ENCODE measurements around the gene RUNX1. TPM values are rescaled to one million over a fixed set of nuclear protein-coding genes. Genes with fewer than 3 reads are reported as not detected.

The RUNX1 gene
- total RNA-seq, 1 donor from 2014 or later: 18.7 TPM

DNA sequence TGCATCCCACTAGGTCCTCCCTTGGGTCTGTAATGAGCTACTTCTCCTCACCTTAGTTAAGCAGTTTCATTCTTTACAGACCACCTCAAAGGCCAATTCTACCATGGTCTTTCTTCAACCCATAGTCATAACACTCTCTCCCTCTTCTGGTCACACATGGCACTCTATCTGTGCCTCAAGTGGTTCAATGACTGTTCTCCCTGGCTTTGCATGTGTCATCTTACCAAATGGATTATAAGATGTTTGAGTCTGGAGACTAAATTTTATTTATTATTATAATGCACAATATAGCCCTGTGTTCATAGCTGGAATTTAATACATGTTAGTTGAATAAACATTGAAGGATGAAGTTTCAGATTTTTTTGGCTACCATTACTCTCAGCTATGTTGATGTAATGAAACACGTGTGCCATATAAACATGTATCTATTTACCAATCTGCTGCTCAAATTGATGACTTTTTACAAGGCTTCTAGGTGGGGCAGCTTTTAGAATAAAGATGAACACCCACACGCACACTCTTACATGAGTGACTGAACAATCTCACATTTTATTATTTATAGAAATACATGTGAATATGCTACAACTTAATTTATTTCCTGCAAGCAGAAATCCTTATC, 102.1 kb downstream of the RUNX1 start:
- TF ChIP-seq, protein P1, sequence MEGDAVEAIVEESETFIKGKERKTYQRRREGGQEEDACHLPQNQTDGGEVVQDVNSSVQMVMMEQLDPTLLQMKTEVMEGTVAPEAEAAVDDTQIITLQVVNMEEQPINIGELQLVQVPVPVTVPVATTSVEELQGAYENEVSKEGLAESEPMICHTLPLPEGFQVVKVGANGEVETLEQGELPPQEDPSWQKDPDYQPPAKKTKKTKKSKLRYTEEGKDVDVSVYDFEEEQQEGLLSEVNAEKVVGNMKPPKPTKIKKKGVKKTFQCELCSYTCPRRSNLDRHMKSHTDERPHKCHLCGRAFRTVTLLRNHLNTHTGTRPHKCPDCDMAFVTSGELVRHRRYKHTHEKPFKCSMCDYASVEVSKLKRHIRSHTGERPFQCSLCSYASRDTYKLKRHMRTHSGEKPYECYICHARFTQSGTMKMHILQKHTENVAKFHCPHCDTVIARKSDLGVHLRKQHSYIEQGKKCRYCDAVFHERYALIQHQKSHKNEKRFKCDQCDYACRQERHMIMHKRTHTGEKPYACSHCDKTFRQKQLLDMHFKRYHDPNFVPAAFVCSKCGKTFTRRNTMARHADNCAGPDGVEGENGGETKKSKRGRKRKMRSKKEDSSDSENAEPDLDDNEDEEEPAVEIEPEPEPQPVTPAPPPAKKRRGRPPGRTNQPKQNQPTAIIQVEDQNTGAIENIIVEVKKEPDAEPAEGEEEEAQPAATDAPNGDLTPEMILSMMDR (IDR thresholded peaks at IDR 0.05; ENCODE audit: unreplicated experiment): no peak

DNA sequence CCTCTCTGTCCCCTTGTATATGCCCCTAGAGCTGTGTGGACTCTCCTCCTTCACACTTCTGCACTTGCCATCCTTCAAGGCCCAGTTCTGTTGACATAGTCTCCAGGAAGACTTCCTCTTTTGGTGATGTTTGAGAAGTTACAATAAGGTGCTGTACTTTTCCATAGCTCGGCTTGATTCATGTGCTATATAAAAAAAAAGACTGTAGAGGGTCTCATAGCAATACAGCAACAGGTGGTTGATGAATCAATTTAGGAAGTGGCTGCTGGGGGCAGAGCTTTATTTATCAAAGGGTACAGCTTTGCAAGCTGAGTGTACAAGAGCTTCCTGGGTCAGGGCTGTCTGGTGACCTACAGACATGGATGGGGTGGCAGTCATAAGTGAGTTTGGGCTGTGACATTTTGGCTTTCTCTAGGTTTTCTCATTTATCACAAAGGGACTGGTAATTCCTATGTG, 102.7 kb downstream of the RUNX1 start:
- Mint-ChIP-seq H3K4me1 (ENCODE audit: unreplicated experiment) (no peaks in the 10 kb centered on the region), H3K27me3 (ENCODE audit: unreplicated experiment) (no peaks in the 10 kb centered on the region), H3K4me3 (ENCODE audit: unreplicated experiment) (no peak overlapping the region), H3K36me3 (ENCODE audit: low read depth, unreplicated experiment) (peaks cover 4% of the 10 kb centered on the region), H3K9me3 (ENCODE audit: unreplicated experiment) (no peaks in the 10 kb centered on the region), H3K27ac (ENCODE audit: unreplicated experiment) (no peak overlapping the region)
- no peak for DNase-seq (ENCODE audit: low spot score)
- TF ChIP-seq, protein P1 (IDR thresholded peaks at IDR 0.05; ENCODE audit: unreplicated experiment): no peak

More for the DNA sequence above, 102.1 kb downstream of the RUNX1 start:
- peaks cover 4% of the 10 kb centered on the region for H3K36me3 Mint-ChIP-seq (ENCODE audit: low read depth, unreplicated experiment)
- no peaks in the 10 kb centered on the region for H3K9me3 Mint-ChIP-seq (ENCODE audit: unreplicated experiment)
- H3K27ac Mint-ChIP-seq (ENCODE audit: unreplicated experiment): no peak overlapping the region
- H3K4me1 Mint-ChIP-seq (ENCODE audit: unreplicated experiment): no peaks in the 10 kb centered on the region
- H3K4me3 Mint-ChIP-seq (ENCODE audit: unreplicated experiment): no peak overlapping the region
- no peak for DNase-seq (ENCODE audit: low spot score)
- no peaks in the 10 kb centered on the region for H3K27me3 Mint-ChIP-seq (ENCODE audit: unreplicated experiment)

DNA sequence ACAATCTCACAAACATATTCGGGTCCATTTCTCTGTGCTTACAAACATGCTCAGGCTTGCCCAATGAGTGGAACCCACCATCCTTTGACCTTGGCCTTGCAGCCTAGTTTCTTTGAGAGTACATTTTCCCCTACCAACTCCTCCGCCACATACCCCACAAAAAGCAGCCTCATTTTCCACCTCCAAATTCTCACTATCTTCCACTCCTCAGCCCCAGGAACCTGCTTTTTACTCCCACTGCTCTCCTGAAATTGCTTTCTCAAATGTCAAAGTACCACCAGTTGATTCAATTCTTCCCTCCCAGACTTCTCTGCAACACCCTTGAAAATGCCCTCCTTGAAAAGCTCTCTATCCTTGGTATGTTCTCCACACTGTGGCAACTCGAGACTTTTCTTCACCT, 103.8 kb downstream of the RUNX1 start:
- TF ChIP-seq, protein P1 (IDR thresholded peaks at IDR 0.05; ENCODE audit: unreplicated experiment): no peak
- no peak for DNase-seq (ENCODE audit: low spot score)
- H3K36me3 Mint-ChIP-seq (ENCODE audit: low read depth, unreplicated experiment): peaks cover 4% of the 10 kb centered on the region
- H3K4me1 Mint-ChIP-seq (ENCODE audit: unreplicated experiment): peaks cover 4% of the 10 kb centered on the region
- H3K9me3 Mint-ChIP-seq (ENCODE audit: unreplicated experiment): no peaks in the 10 kb centered on the region
- H3K27me3 Mint-ChIP-seq (ENCODE audit: unreplicated experiment): no peaks in the 10 kb centered on the region
- H3K4me3 Mint-ChIP-seq (ENCODE audit: unreplicated experiment): no peak overlapping the region
- no peak overlapping the region for H3K27ac Mint-ChIP-seq (ENCODE audit: unreplicated experiment)

DNA sequence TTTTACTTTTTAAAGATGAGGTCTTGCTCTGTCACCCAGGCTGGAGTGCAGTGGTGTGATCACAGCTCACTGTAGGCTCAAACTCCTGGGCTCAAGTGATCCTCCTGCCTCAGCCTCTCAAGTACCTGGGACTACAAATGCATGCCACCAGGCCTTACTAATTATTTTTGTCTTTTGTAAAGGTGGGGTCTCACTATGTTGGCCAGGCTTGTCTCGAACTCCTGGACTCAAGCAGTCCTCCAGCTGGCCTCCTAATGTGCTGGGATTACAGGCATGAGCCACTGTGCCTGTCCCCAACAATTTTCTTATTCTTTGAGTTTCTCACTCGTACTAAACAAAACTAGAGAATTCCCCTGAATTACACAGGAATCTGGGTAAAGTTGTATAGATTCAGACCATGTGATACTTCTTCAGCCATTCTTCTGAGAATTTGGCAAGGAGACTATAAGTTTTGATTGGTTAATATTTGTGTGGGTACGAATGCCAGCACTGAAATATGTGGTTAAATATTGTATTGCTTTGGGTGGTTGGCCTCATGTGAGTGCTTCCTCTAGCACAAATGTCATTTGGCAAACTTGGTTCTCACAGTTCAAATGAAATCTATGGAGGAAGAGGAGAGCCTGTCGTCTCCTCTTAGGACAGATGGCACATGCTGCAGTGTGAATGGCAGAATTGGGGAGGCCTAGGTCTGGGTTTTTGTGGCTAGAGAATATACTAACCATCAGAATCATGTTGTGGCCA, 104.9 kb downstream of the RUNX1 start:
- TF ChIP-seq, protein P1 (IDR thresholded peaks at IDR 0.05; ENCODE audit: unreplicated experiment): no peak
- H3K27me3 Mint-ChIP-seq (ENCODE audit: unreplicated experiment): no peaks in the 10 kb centered on the region
- no peak overlapping the region for H3K27ac Mint-ChIP-seq (ENCODE audit: unreplicated experiment)
- peaks cover 4% of the 10 kb centered on the region for H3K36me3 Mint-ChIP-seq (ENCODE audit: low read depth, unreplicated experiment)
- H3K9me3 Mint-ChIP-seq (ENCODE audit: unreplicated experiment): no peaks in the 10 kb centered on the region
- H3K4me1 Mint-ChIP-seq (ENCODE audit: unreplicated experiment): peaks cover 4% of the 10 kb centered on the region
- DNase-seq (ENCODE audit: low spot score): no peak
- no peak overlapping the region for H3K4me3 Mint-ChIP-seq (ENCODE audit: unreplicated experiment)

DNA sequence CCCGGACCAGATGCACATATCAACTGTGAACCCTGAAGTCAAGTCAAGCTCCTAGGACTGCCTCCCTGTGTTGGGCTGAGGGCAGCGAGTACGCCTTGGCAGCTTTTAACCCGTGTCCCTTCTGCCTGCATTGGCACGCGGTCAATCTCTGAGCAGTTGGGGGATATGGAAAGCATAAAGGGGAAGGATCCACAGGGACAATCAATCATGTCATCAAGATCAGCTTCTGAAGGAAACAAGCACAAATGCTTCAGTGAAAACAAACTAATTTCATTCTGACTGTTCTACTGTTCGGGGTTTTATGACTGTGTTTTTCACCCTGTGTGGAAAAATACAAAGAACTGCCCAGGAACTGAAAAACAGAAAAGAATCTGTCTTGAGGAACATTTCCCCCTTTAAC, 106.2 kb downstream of the RUNX1 start:
- Mint-ChIP-seq H3K27me3 (ENCODE audit: unreplicated experiment) (no peaks in the 10 kb centered on the region), H3K27ac (ENCODE audit: unreplicated experiment) (no peak overlapping the region), H3K9me3 (ENCODE audit: unreplicated experiment) (no peaks in the 10 kb centered on the region), H3K36me3 (ENCODE audit: low read depth, unreplicated experiment) (peaks cover 4% of the 10 kb centered on the region), H3K4me3 (ENCODE audit: unreplicated experiment) (no peak overlapping the region), H3K4me1 (ENCODE audit: unreplicated experiment) (peaks cover 4% of the 10 kb centered on the region)
- TF ChIP-seq, protein P1 (IDR thresholded peaks at IDR 0.05; ENCODE audit: unreplicated experiment): no peak
- DNase-seq (ENCODE audit: low spot score): no peak
